Nephron (organoid): ENCODE results near the gene MDM4.
A peak's percentile ranks its signal among the peaks of the same experiment; 100 is the strongest.

Experiments used
- H3K27ac Mint-ChIP-seq, 3 experiments: 2 replicates each; pipeline ENCODE4 v1.8.0; 2020; ENCODE audit warnings: mixed read lengths in 3 of 3, mild to moderate bottlenecking in 2 of 3, moderate library complexity in 1 of 3
- H3K27me3 Mint-ChIP-seq: 2 replicates; pipeline ENCODE4 v1.8.0; 2021; ENCODE audit warnings: low read depth, mild to moderate bottlenecking, moderate library complexity, mixed read lengths
- H3K36me3 Mint-ChIP-seq: 2 replicates; pipeline ENCODE4 v1.8.0; 2020; ENCODE audit warnings: low read depth, mixed read lengths
- H3K4me1 Mint-ChIP-seq: 2 replicates; pipeline ENCODE4 v1.8.0; 2020; ENCODE audit warnings: mixed read lengths
- H3K4me3 Mint-ChIP-seq, 3 experiments: 2 replicates each; pipeline ENCODE4 v1.8.0; 2020; ENCODE audit warnings: mild to moderate bottlenecking in 3 of 3, mixed read lengths in 3 of 3, moderate library complexity in 2 of 3
- H3K9me3 Mint-ChIP-seq: 2 replicates; pipeline ENCODE4 v1.8.0; 2020; ENCODE audit warnings: mixed read lengths
- TF ChIP-seq, protein P1 (sequence below), 3 experiments: fragments of 200-600 bp; sonication (generic); IDR thresholded peaks; one replicate each; pipeline ENCODE4 v1.5.0; 2021; ENCODE audit warnings: antibody characterized with exemption in 3 of 3; ENCODE audit not compliant: unreplicated experiment in 3 of 3

The MDM4 gene

DNA sequence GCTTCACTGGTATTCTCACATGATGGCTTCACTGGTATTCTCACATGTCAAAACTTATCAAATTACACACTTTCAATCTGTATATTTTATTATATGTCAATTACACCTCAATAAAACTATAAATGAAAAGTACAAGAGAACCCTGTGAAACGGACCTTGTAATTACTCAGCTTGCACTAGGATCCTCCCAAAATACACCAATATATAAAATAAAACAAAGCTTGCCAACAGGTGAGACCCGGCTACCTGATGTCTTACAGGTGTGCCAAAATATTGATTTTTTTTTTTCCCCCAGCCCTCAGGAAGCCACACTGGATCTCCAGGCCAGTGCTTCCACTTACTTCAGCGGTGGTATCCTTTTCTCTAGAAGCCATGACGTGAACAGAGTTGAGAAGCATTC is 44.5 kb upstream of the MDM4 start:
- no peaks in the 10 kb centered on the region for H3K9me3 Mint-ChIP-seq
- H3K4me3 Mint-ChIP-seq, result no peak overlapping the region
- TF ChIP-seq, protein P1, sequence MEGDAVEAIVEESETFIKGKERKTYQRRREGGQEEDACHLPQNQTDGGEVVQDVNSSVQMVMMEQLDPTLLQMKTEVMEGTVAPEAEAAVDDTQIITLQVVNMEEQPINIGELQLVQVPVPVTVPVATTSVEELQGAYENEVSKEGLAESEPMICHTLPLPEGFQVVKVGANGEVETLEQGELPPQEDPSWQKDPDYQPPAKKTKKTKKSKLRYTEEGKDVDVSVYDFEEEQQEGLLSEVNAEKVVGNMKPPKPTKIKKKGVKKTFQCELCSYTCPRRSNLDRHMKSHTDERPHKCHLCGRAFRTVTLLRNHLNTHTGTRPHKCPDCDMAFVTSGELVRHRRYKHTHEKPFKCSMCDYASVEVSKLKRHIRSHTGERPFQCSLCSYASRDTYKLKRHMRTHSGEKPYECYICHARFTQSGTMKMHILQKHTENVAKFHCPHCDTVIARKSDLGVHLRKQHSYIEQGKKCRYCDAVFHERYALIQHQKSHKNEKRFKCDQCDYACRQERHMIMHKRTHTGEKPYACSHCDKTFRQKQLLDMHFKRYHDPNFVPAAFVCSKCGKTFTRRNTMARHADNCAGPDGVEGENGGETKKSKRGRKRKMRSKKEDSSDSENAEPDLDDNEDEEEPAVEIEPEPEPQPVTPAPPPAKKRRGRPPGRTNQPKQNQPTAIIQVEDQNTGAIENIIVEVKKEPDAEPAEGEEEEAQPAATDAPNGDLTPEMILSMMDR (IDR thresholded peaks at IDR 0.05; ENCODE audit: unreplicated experiment in 3 of 3), result no peak
- H3K27ac Mint-ChIP-seq, result no peak overlapping the region
- peaks cover 32% of the 10 kb centered on the region for H3K36me3 Mint-ChIP-seq
- H3K4me1 Mint-ChIP-seq, result peaks cover 44% of the 10 kb centered on the region
- H3K27me3 Mint-ChIP-seq, result no peaks in the 10 kb centered on the region

DNA sequence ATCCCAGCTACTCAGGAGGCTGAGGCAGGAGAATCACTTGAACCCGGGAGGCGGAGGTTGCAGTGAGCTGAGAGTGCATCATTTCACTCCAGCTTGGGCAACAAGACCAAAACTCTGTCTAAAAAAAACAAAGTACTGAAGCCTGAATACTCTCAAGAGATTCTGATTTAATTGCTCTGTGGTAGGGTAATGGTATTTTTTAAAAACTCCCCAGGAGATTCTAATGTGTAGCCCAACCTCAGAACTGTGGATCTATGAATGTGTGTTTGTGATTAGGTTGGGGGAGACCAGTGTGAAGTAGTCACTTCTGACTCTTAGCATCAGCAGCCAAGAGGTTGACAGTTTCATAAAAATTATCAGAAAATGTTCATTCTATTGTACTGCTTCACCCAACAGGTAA is 43.5 kb upstream of the MDM4 start:
- no peaks in the 10 kb centered on the region for H3K9me3 Mint-ChIP-seq
- H3K36me3 Mint-ChIP-seq, result peaks cover 28% of the 10 kb centered on the region
- H3K27ac Mint-ChIP-seq, result no peak overlapping the region
- TF ChIP-seq, protein P1 (IDR thresholded peaks at IDR 0.05; ENCODE audit: unreplicated experiment in 3 of 3), result no peak
- no peak overlapping the region for H3K4me3 Mint-ChIP-seq
- H3K4me1 Mint-ChIP-seq, result peaks cover 46% of the 10 kb centered on the region
- H3K27me3 Mint-ChIP-seq, result no peaks in the 10 kb centered on the region

DNA sequence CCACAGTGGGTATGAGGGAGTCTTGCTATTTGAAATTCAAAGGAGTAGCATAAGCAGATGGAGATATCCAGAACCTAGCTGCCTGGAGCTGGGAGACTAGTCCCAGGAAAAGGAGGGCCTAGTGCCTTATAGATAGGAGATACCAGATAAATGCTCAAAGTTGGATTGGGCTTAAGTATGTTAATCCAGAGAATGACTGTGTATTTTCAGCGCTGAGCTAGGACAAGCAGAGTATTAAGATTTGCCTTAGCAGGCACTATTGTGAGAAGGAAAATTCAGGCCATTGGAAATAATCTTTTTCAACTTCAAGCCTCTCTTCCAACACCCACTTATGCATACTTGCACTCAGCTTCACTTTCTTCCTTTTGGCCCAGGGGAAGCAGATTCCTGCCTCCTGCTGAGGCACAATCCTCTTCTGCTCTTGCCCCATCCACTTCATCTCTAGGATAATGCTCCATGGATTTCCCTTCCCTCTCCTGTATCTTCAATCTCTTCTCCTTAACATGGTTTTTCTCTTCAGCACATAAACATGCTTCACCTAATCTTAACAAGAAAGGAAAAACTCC is 42.7 kb upstream of the MDM4 start:
- Mint-ChIP-seq H3K27me3 (no peaks in the 10 kb centered on the region), H3K4me1 (peaks cover 50% of the 10 kb centered on the region), H3K9me3 (no peaks in the 10 kb centered on the region), H3K4me3 (no peak overlapping the region), H3K36me3 (peaks cover 22% of the 10 kb centered on the region), H3K27ac (no peak overlapping the region)
- TF ChIP-seq, protein P1 (IDR thresholded peaks at IDR 0.05; ENCODE audit: unreplicated experiment in 3 of 3), result no peak

GRCh38 chr1:204475656-204476432 is 40.4 kb upstream of the MDM4 start:
- Mint-ChIP-seq H3K27me3 (peaks cover 5% of the 10 kb centered on the region), H3K9me3 (no peaks in the 10 kb centered on the region), H3K36me3 (peaks cover 3% of the 10 kb centered on the region), H3K4me3 (peak overlapping the region in 1 of 3 experiments; percentile 37), H3K4me1 (peaks cover 72% of the 10 kb centered on the region), H3K27ac (peak overlapping the region; percentile 75 to 88 (median 80))
- TF ChIP-seq, protein P1 (IDR thresholded peaks at IDR 0.05; ENCODE audit: unreplicated experiment in 3 of 3), result no peak

DNA sequence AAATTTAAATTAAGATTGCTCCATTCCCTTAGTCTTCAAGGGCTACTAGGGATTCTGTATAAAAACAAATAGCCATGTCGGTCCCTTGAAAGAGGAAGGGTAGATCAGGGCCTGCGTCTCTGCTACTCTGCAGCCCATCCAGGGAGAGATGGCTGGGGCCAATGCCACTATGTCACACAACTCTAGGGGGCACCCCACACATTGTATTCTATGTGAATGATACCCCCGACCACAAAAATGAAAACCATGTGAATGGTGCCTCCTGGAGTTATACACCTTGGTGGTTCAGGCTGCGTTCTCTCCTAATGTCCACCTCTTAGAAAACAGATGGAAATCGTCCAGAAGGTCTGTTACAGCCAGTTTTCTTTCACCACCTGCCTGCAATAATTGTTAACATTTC is 39.6 kb upstream of the MDM4 start:
- Mint-ChIP-seq H3K27me3 (peaks cover 5% of the 10 kb centered on the region), H3K36me3 (peaks cover 3% of the 10 kb centered on the region), H3K4me1 (peaks cover 79% of the 10 kb centered on the region), H3K9me3 (no peaks in the 10 kb centered on the region), H3K27ac (peak overlapping the region; percentile 3 to 69 (median 9)), H3K4me3 (no peak overlapping the region)
- TF ChIP-seq, protein P1 (IDR thresholded peaks at IDR 0.05; ENCODE audit: unreplicated experiment in 3 of 3), result no peak
